Common myeloid progenitor, CD34-positive (primary cell): Measurements from ENCODE around the gene BTNL8. TPM values are rescaled to one million over a fixed set of nuclear protein-coding genes. Genes with fewer than 3 reads are reported as not detected.
A peak's percentile ranks its signal among the peaks of the same experiment; 100 is the strongest.

Source experiments
- CTCF ChIA-PET: fragments of 350-600 bp; sonication (Branson Sonifier 250); formaldehyde crosslinking; loops from one replicate; lab custom pipeline; 2021; ENCODE audit warnings: antibody characterized with exemption; lab: Charles Lee
- POLR2A ChIA-PET: fragments of 350-600 bp; sonication (Branson Sonifier 250); formaldehyde crosslinking; loops from one replicate; lab custom pipeline; 2021; ENCODE audit warnings: antibody characterized with exemption; lab: Charles Lee
- DNase-seq, 3 donors: peaks; one replicate each; pipeline versions ENCODE4 v3.0.0 to v3.0.0-alpha.2; 2013
- H3K27ac ChIP-seq, 2 experiments: 1 replicate in 1 of 2; 2 replicates in 1 of 2; pipeline ENCODE4 v1.7.0; 2013; ENCODE audit warnings: inconsistent platforms in 2 of 2, low read length in 2 of 2, mild to moderate bottlenecking in 2 of 2, low read depth in 1 of 2, moderate library complexity in 1 of 2; ENCODE audit not compliant: severe bottlenecking in 2 of 2, insufficient read depth in 1 of 2, poor library complexity in 1 of 2
- H3K27me3 ChIP-seq, 5 experiments: replicated peaks in 2 of 5; 1 replicate in 3 of 5; 2 replicates in 2 of 5; pipeline versions ENCODE4 v1.6.1 to v1.7.0; 2013; ENCODE audit warnings: low read length in 4 of 5, mild to moderate bottlenecking in 2 of 5, moderate library complexity in 2 of 5, inconsistent platforms in 1 of 5; ENCODE audit not compliant: insufficient read depth in 5 of 5, control insufficient read depth in 4 of 5
- H3K36me3 ChIP-seq, 4 experiments: 1 replicate in 2 of 4; 2 replicates in 2 of 4; pipeline versions ENCODE4 v1.6.1 to v1.7.0; 2013; ENCODE audit warnings: low read length in 3 of 4, control low read depth in 1 of 4, mild to moderate bottlenecking in 1 of 4; ENCODE audit not compliant: control insufficient read depth in 4 of 4, insufficient read depth in 4 of 4
- H3K4me1 ChIP-seq, 4 experiments: 1 replicate in 3 of 4; 2 replicates in 1 of 4; pipeline versions ENCODE4 v1.6.1 to v1.7.1; 2013; ENCODE audit warnings: low read length in 3 of 4, mild to moderate bottlenecking in 3 of 4, control low read depth in 1 of 4, inconsistent platforms in 1 of 4, moderate library complexity in 1 of 4; ENCODE audit not compliant: control insufficient read depth in 4 of 4, insufficient read depth in 4 of 4; ENCODE audit errors: control extremely low read depth in 1 of 4
- H3K4me3 ChIP-seq, 7 experiments: 1 replicate in 4 of 7; 2 replicates in 3 of 7; pipeline versions ENCODE4 v1.5.1 to v1.7.0; 2013; ENCODE audit warnings: mild to moderate bottlenecking in 7 of 7, low read length in 6 of 7, moderate library complexity in 6 of 7, inconsistent platforms in 2 of 7, low read depth in 2 of 7, control low read depth in 1 of 7; ENCODE audit not compliant: insufficient read depth in 4 of 7, control insufficient read depth in 1 of 7; ENCODE audit errors: extremely low read depth in 1 of 7
- H3K9me3 ChIP-seq, 5 experiments: 1 replicate in 4 of 5; 2 replicates in 1 of 5; pipeline versions ENCODE4 v1.6.1 to v1.7.1; 2013; ENCODE audit warnings: low read length in 4 of 5, mild to moderate bottlenecking in 2 of 5, inconsistent platforms in 1 of 5, low read depth in 1 of 5, moderate library complexity in 1 of 5; ENCODE audit not compliant: control insufficient read depth in 4 of 5, insufficient read depth in 2 of 5; ENCODE audit errors: control extremely low read depth in 1 of 5
- WGBS: methylation state at CpG from one replicate; pipeline ENCODE4 v1.1.5; 2013; ENCODE audit not compliant: insufficient coverage; 5-methylcytosine and 5-hydroxymethylcytosine counted together
- polyA plus RNA-seq: library from polyadenylated mRNA; unstranded; fragments of 120-200 nt; gene quantifications from one replicate; pipeline ENCODE4 v1.2.1, GENCODE V29; 2013

Gene BTNL8
- not detected for polyA plus RNA-seq

DNA sequence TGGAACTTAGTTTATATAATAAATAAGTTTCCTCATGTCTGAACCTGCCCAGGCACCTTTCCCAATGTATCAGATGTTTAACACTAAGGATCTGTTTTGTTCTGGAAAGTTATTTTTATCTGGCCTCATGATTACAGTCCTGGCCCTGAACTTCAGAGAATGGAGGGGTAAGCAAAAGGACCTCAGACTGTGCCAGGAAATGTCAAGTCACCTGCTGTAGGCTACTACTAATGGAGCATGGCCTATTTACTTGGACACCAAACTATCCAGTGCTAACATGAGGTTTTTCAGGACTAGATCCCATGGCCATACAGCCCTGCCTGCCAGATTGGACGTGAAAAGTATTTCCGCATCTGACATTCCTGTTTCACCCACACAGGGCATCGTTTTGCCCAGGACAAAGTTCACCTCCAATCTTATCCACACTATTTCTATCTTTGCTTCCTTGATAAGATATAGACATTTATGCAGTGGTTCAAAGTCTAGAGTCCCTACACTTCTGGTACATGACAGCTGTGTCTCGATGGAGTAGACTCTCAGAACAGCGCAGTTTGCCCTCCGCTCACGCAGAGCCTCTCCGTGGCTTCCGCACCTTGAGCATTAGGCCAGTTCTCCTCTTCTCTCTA, at the start of gene BTNL8:
Gene BTNL8 (plus strand): TSS at position 539 of the 626 bp plus-strand sequence. CDS start 152 bp downstream, outside the sequence.
- no peak for DNase-seq
- Histone ChIP-seq H3K36me3 (no peaks in the 10 kb centered on the region), H3K27ac (no peak within 1 kb of the TSS), H3K27me3 (no peaks in the 10 kb centered on the region), H3K4me3 (no peak within 1 kb of the TSS), H3K9me3 (peaks cover 0 to 7% (median 0%) of the 10 kb centered on the region in 5 experiments), H3K4me1 (no peaks in the 10 kb centered on the region)
- CTCF ChIA-PET: no interaction called here
- POLR2A ChIA-PET: no interaction called here
- WGBS: 91% methylated on average over 9 of the region's 9 CpGs

DNA sequence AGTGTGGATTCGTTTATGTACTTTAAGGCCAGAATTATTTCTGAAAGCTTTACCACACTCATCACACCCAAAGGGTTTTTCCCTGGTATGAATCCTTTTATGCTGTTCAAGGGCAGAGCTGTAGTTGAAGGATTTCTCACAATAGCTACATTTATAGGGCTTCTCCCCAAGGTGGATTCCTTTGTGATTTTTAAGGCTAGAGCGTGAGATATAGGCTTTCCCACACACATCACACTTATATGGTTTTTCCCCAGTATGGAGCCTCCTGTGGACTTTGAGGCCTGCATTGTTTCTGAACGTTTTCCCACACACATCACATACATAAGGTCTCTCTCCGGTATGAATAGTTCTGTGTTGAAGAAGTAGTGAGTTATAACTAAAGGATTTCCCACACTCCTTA, 49.1 kb upstream of the BTNL8 start:
- Histone ChIP-seq H3K36me3 (peaks cover 25 to 78% (median 47%) of the 10 kb centered on the region in 4 experiments), H3K4me1 (no peaks in the 10 kb centered on the region), H3K4me3 (no peak overlapping the region), H3K27ac (no peak overlapping the region), H3K9me3 (peaks cover 18 to 53% (median 30%) of the 10 kb centered on the region in 5 experiments), H3K27me3 (no peaks in the 10 kb centered on the region)
- CTCF ChIA-PET: interaction anchor here (1.3 to 1.9 kb wide), 3 partner anchors 10 to 19 kb away, joined by 3 to 7 read pairs (median 7); no protein-coding TSS in a partner anchor
- DNase-seq: no peak
- WGBS: no CpG with 5 or more reads among the region's 4 CpGs
- POLR2A ChIA-PET: no interaction called here

DNA sequence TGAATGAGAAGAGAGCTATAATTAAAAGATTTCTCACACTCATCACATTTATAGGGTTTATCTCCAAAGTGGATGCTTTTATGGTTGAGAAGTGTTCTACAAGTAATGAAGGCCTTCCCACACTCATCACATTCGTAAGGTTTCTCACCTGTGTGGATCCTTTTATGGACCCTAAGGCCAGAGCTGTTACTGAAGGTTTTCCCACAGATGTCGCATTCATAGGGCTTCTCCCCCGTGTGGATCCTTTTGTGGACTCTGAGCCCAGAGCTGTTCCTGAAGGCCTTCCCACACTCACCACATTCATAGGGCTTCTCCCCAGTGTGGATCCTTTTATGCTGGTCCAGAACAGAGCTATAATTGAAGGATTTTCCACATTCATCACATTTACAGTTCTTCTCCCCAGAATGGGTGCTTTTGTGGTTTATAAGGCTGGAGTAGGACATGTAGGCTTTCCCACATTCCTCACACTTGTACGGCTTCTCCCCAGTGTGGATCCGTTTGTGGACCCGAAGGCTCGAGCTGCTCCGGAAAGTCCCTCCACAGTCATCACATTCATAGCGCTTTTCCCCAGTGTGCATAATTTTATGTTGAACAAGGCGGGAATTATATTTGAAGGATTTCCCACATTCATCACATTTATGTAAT, 48.4 kb upstream of the BTNL8 start:
- H3K36me3 ChIP-seq: peaks cover 29 to 85% (median 48%) of the 10 kb centered on the region in 4 experiments
- POLR2A ChIA-PET: no interaction called here
- CTCF ChIA-PET: interaction anchor here (1.9 kb wide), 1 partner anchor 11 kb away, joined by 7 read pairs; no protein-coding TSS in a partner anchor

GRCh38 chr5:180852495-180852894, 46.5 kb upstream of the BTNL8 start:
- Histone ChIP-seq H3K4me1 (no peaks in the 10 kb centered on the region), H3K27me3 (no peaks in the 10 kb centered on the region), H3K27ac (no peak overlapping the region), H3K9me3 (peaks cover 18 to 43% (median 30%) of the 10 kb centered on the region in 5 experiments), H3K36me3 (peaks cover 30 to 86% (median 46%) of the 10 kb centered on the region in 4 experiments), H3K4me3 (no peak overlapping the region)
- no CpG with 5 or more reads among the region's 4 CpGs for WGBS
- POLR2A ChIA-PET: no interaction called here
- DNase-seq: no peak
- CTCF ChIA-PET: interaction anchor here (0.6 to 1.1 kb wide), 2 partner anchors 40 to 70 kb away, joined by 3 read pairs; no protein-coding TSS in a partner anchor

More for the DNA sequence above, 48.4 kb upstream of the BTNL8 start:
- H3K27ac ChIP-seq: no peak overlapping the region
- 100% methylated on average over 4 of the region's 10 CpGs for WGBS
- no peaks in the 10 kb centered on the region for H3K27me3 ChIP-seq
- H3K4me1 ChIP-seq: no peaks in the 10 kb centered on the region
- H3K4me3 ChIP-seq: peak overlapping the region in 1 of 7 experiments; percentile 25
- peaks cover 18 to 53% (median 30%) of the 10 kb centered on the region in 5 experiments for H3K9me3 ChIP-seq
- DNase-seq: no peak

DNA sequence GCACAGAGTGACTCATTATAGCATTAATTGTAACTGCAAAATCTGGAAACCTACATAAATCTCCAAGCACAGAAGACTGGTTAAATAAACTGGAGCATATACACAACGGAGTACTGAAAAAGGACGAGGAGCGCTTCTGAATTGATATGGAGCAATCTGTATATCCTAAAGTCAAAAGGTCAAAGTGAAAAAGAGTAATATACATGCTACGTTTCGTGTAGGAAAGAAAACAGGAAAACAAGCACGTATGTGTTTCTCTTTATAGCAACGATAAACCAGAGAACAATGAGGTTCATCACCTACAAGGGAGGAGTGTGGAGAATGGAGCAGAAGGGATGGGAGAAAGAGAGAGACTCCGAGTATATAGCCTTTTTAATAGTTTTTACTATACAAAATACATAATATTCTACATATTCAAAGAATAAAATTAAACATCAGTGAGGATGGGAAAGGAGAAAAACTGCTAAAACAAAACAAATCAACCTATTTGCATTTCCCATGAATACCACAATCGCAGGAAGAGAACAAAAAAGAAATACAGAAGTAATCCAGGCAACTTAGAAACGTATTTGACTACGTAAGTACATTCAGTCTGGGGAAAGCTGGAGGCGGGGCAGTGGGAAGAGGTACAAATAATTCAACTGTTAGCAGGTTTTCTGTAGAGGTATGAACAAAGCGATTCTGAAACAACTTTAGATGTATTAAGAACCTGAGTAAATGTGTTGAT, 45.7 kb upstream of the BTNL8 start:
- 86% methylated on average over 10 of the region's 13 CpGs for WGBS
- no peak for DNase-seq
- Histone ChIP-seq H3K4me3 (no peak overlapping the region), H3K36me3 (peaks cover 30 to 82% (median 44%) of the 10 kb centered on the region in 4 experiments), H3K27me3 (no peaks in the 10 kb centered on the region), H3K9me3 (peaks cover 18 to 37% (median 30%) of the 10 kb centered on the region in 5 experiments), H3K4me1 (no peaks in the 10 kb centered on the region), H3K27ac (no peak overlapping the region)
- POLR2A ChIA-PET: no interaction called here
- CTCF ChIA-PET: interaction anchor here (1.1 kb wide), 1 partner anchor 71 kb away, joined by 3 read pairs; no protein-coding TSS in a partner anchor

DNA sequence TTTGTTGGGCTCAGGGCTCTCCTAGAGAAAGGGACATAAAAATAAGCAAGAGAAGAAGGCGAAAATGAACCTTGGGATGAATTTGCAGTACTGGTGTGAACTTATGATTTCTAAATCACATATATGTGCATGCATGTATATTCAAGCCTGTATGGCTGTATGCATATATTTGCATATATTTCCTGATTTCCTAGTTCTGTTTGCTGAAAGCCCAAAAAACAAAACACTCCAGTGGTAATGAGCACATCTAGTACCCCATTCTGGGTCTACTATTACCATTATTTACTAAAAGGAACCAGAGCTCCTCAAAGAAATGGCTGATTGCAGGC, 45.1 kb upstream of the BTNL8 start:
- H3K9me3 ChIP-seq: peaks cover 14 to 33% (median 27%) of the 10 kb centered on the region in 5 experiments
- DNase-seq: no peak
- peaks cover 33 to 80% (median 39%) of the 10 kb centered on the region in 4 experiments for H3K36me3 ChIP-seq
- ChIA-PET POLR2A (no interaction called here), CTCF (interaction anchor here (1.4 kb wide), 1 partner anchor 24 kb away, joined by 3 read pairs; no protein-coding TSS in a partner anchor)
- H3K27ac ChIP-seq: no peak overlapping the region
- H3K4me1 ChIP-seq: no peaks in the 10 kb centered on the region
- H3K4me3 ChIP-seq: no peak overlapping the region
- no CpG with 5 or more reads among the region's 1 CpG for WGBS
- no peaks in the 10 kb centered on the region for H3K27me3 ChIP-seq
